GM12873 (cell line): ENCODE data around the gene MAP1LC3A.

Experiments
- TF ChIP-seq, protein P1 (sequence below): IDR thresholded peaks from 2 replicates; pipeline ENCODE4 v1.5.1; 2012; ENCODE audit warnings: low read depth, mild to moderate bottlenecking, moderate library complexity, low read length, control low read depth; ENCODE audit not compliant: insufficient read depth; ENCODE audit errors: missing control alignments

Gene MAP1LC3A

DNA sequence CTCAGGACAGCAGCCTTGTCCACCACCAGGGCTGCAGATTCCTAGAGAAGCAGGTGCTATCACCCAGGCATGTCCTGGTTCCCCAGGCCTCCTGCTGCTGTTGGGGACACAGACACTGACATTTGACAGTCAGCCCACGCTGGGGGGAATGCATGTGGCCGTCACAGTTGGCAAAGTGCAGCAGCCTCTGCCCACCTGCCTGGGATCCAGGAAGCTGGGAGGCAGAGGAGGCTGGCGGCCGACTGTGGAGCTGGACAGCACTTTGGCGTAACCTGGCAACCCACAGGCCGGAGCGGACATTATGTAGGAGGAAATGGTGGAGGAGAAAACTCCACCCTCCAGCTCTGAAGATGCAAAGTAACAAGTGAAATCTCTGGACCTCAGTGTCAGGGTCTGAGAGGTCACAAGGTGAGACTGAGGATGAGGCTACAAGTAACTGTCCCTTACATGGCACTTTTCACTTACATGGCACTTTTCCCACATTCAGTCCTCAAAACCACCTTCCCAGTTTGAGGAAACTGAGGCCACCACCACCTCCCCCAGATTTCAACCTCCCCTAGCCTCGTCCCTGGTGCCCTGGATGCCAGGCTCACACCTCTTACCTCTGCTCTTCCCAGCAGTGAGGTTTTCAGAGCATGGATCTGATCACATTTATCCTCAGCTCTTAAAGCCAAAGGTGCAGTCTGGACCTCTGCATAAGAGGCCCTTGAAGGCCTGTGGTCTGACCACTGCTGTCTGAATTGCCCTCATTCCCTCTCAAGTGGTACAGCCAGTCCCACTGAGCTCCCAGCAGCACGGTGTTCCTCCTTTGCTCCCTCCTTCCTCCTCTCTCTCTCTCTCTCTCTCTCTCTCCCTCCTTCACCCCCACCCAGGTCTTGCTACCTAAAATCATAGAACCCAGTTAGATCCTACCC lies 8.7 kb downstream of the MAP1LC3A start:
- TF ChIP-seq, protein P1, sequence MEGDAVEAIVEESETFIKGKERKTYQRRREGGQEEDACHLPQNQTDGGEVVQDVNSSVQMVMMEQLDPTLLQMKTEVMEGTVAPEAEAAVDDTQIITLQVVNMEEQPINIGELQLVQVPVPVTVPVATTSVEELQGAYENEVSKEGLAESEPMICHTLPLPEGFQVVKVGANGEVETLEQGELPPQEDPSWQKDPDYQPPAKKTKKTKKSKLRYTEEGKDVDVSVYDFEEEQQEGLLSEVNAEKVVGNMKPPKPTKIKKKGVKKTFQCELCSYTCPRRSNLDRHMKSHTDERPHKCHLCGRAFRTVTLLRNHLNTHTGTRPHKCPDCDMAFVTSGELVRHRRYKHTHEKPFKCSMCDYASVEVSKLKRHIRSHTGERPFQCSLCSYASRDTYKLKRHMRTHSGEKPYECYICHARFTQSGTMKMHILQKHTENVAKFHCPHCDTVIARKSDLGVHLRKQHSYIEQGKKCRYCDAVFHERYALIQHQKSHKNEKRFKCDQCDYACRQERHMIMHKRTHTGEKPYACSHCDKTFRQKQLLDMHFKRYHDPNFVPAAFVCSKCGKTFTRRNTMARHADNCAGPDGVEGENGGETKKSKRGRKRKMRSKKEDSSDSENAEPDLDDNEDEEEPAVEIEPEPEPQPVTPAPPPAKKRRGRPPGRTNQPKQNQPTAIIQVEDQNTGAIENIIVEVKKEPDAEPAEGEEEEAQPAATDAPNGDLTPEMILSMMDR = no peak

DNA sequence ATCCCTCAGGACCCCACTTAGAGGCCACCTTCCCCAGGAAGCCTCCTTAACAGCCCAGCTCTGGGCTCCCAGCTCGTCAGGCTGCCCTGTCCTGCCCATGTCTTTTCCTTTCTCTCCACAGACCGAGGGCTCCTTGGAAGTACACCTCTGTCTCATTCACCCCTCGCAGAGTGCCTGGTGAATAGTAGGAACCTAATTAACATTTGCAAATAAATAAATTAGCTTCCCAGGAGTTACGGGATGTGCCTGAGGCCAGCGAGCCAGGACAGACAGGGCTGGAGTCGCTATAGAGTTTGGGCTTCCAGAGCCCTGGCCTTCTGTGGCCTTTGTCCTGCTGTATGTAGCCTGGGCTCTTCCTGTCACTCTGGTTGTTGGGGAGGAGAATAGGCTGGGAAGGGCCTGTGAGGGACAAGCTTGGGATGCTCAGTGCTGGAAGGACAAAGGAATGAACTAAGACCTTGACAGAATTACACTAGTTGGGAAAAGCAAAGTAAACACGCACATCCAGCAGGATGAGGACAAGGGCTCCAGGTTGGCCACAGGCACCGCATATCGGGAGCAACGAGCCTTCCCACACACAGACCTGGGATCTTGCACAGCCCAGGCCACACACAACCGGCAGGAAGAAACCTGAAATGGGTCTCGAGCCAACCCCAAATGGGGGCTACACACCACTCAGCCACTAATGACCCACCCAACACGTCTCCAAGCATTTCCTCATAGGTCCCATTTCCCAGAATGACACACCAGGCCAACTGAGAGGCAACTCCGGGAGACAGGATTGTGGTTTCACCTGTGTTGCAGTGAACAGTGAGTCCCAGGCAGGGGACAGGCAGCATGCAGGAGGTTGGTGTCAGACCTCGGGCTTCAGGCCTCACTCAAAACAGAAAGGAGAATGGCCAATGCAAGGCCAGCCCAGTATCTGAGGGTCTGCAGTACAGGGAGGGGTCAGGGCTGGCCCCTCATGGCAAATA lies 9.7 kb downstream of the MAP1LC3A start:
- TF ChIP-seq, protein P1 = no peak

DNA sequence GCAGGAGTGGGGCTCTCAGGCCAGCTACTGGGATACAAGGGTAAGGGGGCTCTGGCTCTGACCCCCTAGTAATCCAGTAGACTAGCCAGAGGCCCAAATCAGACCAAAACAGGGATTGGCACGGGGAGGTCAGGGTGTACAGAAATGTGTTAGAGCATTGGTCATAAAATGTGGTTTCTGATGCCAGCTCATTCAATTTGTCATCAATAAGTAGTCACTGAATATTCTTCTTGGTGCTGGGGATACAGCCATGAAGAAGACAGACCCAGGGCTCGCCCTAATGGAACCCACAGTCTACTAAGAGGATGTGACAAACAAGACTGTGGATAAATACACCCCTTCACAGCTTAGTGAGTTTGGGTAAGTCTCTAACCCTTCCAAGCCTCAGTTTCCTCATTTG lies 11.1 kb downstream of the MAP1LC3A start:
- TF ChIP-seq, protein P1 = no peak

DNA sequence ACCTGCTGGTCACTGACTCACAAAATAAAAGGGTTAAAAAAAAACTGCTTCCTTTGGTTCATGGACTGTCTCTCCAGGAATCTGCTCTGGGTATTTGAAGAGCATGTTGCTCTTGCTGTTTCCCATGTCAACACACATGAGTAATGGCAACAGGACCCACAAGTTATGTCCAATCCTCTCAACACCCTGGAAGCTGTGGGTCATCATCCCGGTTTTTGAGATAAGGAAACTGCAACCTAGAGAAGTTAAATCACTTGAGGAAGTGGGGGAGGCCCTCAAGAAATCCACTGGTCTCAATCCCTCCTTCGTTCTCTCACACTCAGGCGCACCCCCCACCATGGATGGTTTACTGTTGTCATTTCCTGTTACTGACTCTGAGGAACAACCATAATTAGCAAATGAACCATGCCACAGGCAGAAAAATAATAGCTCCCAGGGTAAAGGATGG lies 12.4 kb downstream of the MAP1LC3A start:
- TF ChIP-seq, protein P1 = no peak

DNA sequence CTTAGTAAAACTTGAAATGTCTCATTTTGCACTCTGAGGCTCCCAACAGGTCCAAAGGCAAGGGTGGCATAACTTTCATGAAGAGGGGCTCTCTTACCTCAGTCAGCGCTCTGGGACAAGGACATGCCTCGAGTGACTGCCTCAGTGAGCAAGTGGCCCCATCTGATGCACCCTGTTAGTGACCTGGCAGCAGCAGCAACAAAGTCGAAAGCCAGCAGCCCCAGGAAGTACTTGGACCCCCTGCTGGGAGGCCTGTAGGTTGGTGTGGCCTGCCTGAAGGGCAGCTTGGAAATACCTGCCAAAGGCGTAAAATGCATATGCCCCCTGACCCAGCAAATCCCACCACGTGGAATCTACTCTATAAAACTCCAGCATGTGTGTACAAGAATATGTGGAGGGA lies 13.2 kb downstream of the MAP1LC3A start:
- TF ChIP-seq, protein P1 = no peak

DNA sequence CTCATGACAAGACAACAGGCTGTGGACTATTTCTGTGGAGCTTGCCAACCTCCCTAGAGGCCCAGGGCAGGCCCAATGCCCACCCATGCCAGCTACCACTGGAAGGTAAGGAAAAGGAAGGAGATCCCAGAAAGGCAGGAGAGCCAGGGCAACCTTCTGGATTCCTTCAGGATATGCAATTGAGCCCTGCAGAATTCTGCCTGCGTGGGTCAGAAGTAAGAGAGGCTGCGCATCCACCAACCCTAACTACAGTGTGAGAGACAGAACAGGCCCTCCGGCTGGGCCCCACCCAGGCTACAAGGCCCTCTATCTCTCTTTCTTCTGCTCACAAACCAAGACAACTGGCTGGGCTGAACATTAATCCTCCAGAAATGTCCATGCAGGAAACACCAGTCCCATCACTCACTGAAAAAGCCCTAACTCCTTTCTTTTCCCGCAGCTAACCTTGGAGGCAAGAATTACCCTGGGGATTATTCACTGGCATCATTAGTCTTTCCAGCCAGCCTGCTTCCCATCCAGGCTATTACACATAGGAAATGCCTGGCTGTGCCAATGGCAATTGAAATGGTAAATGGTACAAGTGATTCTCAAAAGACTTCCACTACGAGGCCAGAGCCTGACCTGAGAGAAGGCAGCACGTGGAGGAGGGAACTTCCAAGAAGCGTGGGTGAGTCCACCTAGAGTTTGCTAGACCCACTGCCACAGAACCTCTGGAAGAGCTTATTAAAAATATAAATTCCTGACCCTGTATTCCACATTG lies 15.2 kb downstream of the MAP1LC3A start:
- TF ChIP-seq, protein P1 = no peak
